HG03565 (cell line): ENCODE measurements around the gene FBLN5.

Source experiments
- ATAC-seq: cut with Tn5 transposase; IDR thresholded peaks from one replicate; pipeline ENCODE4 v1.9.1; 2021; ENCODE audit warnings: mild to moderate bottlenecking, moderate library complexity; ENCODE audit not compliant: unreplicated experiment

FBLN5 gene

DNA sequence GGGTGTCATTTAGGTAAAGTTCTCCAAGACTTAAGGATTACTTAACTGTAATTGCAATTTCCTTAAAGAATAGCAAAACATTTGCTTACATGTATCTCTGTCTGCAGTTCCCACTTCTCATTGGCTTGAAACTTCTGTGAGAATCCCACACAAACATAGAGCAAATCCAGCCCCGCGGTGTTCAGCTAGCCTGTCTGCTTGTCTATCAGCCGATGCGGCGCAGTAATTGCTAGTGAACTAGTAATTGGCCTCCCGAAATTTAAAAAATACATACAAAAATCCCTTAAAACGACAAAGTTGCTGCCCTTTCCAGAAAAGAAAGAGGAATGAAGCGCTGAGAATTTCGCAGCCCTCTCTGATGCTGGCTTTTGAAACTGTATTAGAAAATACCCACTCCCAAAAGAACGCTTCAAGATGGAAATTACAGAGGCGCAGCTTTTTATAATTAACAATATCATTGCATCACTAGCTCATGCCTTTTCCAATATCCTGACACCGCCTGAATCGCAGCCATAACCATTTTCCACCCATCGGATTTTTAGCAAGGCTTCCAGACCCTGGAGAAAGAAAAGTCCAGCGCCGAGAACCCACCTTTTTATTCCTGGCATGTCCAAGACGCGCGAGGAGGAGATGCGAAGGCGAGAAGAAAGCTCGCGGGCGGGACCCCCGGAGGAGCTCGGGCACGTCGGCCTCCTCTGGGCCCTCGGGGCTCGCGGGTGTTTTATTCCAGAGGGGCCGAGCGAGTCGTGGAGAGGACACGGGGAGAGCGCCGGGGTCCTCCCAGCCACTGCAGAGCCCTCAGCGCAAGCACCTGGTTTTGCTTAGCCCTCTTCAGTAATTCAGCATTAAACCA is 646 bp downstream of the FBLN5 start:
- no peak for ATAC-seq

DNA sequence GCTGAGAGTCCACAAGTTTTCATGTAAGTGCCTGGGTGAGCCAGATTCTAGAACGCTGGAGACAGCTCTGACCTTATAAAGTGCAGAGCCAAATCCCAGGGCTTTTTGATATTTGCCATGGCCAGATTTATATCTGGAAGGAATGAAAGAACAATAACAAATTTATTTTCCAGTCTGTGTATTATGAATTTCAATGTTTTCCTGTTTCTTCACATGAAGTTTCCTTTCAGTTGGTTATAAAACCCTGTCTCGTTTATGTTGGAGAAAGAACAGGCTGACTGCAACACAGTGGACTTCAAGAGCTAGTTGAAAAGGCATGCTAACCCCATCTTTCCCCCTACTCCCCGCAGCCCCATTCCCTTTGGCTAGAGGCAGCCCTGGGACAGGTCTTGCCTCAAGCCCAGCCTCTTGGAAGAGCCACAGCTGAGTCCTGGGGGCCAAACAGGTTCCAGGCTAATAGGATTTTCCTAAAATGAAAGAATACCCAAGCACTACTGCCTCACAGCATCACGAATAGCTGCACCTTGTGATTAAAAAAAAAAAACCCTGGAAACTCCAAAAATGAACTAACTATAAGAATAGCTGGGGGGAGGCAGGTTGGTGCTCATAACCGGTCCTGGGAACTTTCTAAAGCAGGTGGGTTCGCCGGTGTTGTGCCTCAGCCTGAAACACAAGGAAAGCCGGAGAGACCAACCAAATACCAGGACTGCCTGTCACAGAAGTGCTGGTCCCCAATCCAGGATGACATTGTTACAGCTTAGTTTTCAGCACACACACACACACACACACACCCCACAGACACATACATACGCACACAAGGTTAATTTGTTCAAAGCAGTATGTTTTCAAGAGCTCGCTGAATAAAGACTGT is 1.5 kb downstream of the FBLN5 start:
- ATAC-seq = no peak

GRCh38 chr14:91942946-91943345 is 4.5 kb downstream of the FBLN5 start:
- ATAC-seq = no peak

- no peak for ATAC-seq
Observed at GRCh38 chr14:91942128-91942527, 5.4 kb downstream of the FBLN5 start.

- ATAC-seq = no peak
Observed at GRCh38 chr14:91940209-91940608, 7.3 kb downstream of the FBLN5 start.

DNA sequence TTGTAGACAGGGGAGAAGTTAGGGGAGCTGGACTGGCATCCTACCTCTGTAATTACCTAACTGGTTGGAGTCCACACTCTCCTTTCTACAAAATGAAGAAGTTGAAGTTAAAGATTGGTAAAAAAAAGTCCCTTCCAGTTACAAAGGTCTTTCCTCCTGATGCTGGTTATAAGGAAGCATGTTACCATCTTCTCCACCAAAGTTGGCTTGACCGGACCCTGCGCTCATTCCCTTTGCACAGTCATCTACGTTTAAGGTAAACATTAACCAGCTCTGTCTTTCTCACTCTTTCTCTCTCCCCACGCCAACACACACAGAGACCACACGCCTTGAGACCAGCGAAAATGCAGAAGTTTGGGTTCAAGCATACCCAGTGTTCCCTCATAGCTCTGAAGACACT is 11.9 kb downstream of the FBLN5 start:
- ATAC-seq = no peak

GRCh38 chr14:91934554-91935285 is 12.8 kb downstream of the FBLN5 start:
- no peak for ATAC-seq

DNA sequence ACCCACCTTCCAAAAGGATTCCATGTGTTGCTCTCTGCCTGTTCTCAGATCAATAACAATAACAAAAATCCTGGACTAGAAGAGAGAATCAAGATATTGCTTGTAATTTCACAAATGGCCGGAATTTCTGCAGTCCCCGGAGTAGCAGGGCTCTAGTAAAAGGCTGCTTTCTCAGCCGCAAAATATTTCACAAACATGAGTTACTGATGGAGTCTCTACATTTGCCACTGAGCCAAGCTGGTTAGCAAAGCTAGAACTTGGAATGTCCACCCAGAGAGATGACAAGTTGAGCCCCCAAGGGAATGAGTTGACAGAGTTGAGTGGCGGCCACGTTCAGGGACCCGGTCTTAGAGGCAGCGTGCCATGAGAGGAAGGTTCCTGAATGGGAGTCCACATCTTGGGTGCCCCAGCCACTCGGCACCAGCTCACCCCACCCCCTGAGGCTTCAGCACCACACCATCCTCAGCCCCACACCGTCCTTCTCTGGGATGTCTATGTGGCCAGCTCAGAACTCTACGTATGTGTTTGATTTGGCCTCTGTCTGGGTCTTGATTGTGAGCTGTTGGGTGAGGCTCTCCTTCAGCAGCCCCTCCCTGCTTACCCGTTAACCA is 15.9 kb downstream of the FBLN5 start:
- ATAC-seq = no peak

DNA sequence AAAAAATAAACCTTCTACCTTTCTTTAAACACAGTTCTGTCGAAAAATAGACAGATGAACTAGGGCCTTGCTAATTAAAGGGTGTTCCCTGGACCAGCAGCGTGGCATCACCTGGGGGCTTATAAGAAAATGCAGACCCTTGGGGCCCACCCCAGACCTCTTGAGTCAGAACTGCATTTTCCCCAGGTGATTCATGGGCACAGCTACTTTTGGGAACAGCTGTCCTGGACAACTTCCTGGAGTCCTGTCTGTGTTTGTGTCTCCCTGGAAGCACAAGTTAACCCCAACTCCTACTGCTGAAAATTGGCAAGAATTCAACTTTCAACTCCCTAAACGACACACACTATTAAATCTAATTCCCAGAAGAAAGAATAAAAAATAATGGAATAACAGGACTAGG is 17.8 kb downstream of the FBLN5 start:
- ATAC-seq = no peak

- ATAC-seq = no peak
Observed at GRCh38 chr14:91927800-91928199, 19.7 kb downstream of the FBLN5 start.

- ATAC-seq = no peak
Observed at GRCh38 chr14:91927191-91927590, 20.3 kb downstream of the FBLN5 start.

GRCh38 chr14:91926131-91926890 is 21.2 kb downstream of the FBLN5 start:
- ATAC-seq = no peak

GRCh38 chr14:91925727-91926121 is 21.8 kb downstream of the FBLN5 start:
- no peak for ATAC-seq

- ATAC-seq = no peak
Observed at GRCh38 chr14:91925001-91925726, 22.3 kb downstream of the FBLN5 start.

DNA sequence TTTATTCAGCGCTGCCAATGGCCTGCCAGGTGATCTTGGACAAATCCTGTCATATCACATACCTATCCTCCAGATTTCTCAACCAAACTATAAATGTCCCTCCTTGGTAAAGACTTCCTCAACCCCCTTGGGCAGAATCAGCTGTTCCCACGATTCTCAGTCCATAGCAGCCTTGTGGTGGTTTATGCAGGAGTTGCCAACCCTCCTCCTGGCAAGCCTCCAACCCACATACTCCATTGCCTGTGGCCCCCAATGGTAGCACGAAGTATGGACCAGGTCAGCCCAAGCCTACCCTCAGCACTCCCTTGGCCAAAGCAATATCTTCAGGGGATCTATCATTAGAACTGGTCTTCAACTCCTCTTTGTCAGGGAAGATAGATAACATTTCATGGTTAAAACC is 27.0 kb downstream of the FBLN5 start:
- ATAC-seq = no peak

DNA sequence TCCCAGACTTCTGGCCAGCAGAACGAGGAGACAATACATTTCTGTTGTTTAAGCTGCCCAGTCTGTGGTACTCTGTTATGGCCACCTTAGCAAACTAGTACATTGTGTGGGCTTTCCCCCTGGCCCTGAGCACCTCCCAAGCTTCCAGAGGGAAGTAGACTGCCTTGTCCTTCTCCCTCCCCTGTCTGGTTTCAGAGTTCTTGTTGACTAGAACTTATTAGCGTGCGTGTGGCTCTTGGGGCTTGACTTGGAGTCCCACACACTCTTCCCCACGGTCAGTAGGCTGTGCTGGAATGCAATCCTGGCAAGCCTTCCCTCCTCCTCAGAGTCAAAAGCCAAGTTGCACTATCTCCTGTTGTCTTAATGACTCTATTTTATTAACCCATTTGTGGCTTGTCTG is 27.7 kb downstream of the FBLN5 start:
- no peak for ATAC-seq

- ATAC-seq = no peak
Observed at GRCh38 chr14:91918186-91918883, 29.2 kb downstream of the FBLN5 start.

GRCh38 chr14:91912035-91912434 is 35.5 kb downstream of the FBLN5 start:
- ATAC-seq = no peak

DNA sequence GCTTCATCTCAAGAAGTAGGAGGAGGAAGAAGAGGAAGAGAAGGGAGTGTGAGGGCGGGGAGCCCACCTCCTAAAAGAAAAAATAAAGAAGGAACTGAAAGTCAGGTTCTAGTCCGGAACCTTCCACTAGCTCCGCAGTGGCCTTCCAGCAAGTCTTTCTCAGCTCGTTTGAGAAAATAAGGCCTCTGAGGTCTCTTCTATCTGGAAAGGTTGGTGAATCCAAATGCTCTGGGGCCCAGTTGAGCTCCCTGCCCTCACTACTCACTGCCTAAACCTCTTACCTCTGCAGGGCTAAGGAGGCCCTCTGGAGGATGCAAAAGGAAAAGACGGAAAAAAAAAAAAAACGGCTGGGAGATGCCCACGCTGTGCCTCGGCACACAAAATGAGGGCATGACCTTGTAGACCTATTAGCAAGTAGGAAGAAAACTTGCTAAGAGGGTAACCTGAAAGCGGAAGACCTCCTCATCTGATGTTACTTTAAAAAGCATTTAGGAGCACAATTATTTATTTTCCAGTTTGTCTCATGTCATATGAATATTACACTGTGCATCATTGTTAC is 35.9 kb downstream of the FBLN5 start:
- ATAC-seq = no peak
